Fibroblast of the aortic adventitia (primary cell): Measurements from ENCODE around the gene NR1I2. TPM values are rescaled to one million over a fixed set of nuclear protein-coding genes. Genes with fewer than 3 reads are reported as not detected.

Source experiments
- DNase-seq: peaks from one replicate; pipeline ENCODE4 v3.0.0-alpha.2; 2010; ENCODE audit warnings: low read depth
- H3K4me3 ChIP-seq: 2 replicates; pipeline ENCODE4 v1.5.1; 2011; ENCODE audit warnings: low read depth, mild to moderate bottlenecking, control low read depth, low read length, moderate library complexity
- total RNA-seq: library from RNA; depleted of rRNA; stranded (reverse); fragments of >200 nt; gene quantifications from 2 replicates; pipeline ENCODE4 v1.2.3, GENCODE V29; 2012; ENCODE audit warnings: low replicate concordance
- TF ChIP-seq, protein P1 (sequence below): IDR thresholded peaks from 2 replicates; pipeline ENCODE4 v1.5.1; 2011; ENCODE audit warnings: mild to moderate bottlenecking, low read length, control low read depth, inconsistent platforms; ENCODE audit not compliant: insufficient read depth

NR1I2 gene
- total RNA-seq, 1 donor, result 0.27 TPM

DNA sequence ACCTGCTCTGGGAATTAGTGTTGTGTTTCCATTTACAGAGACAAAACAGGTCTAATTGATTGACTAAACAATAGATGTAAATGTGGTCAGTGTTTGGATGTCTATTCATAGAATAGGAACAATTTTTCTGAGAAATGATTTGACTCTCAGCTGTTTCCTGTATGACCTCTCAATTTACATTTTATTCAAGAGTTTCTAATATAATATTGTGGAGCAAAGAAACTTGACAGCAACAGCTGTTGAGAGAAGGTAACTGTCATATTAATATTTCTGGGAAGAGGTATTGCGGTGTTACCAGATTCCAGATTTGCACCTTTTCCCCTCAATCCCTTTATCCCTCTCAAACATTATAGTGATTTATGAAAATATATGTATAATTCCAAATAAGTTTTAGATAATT is 3.7 kb upstream of the NR1I2 start:
- DNase-seq, result no peak

DNA sequence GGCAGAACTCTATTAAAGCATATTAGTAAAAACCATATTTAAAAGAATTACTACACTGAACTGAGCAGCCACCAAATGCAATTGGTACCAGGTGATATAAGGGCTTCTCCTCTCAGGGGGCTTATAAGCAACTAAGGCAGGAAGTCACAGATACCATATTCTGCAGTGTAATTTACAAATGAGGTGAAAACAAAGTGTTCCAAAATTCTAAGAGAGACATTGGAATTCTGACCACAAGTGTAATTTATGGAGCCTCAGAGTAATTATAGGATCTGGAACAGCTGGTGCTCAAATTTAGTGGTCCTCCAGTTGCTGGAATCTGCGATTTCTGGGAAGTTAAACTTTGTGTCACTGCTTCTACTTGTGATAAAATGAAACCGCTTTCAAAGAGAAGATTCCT is 3.1 kb upstream of the NR1I2 start:
- no peak for DNase-seq
- TF ChIP-seq, protein P1, sequence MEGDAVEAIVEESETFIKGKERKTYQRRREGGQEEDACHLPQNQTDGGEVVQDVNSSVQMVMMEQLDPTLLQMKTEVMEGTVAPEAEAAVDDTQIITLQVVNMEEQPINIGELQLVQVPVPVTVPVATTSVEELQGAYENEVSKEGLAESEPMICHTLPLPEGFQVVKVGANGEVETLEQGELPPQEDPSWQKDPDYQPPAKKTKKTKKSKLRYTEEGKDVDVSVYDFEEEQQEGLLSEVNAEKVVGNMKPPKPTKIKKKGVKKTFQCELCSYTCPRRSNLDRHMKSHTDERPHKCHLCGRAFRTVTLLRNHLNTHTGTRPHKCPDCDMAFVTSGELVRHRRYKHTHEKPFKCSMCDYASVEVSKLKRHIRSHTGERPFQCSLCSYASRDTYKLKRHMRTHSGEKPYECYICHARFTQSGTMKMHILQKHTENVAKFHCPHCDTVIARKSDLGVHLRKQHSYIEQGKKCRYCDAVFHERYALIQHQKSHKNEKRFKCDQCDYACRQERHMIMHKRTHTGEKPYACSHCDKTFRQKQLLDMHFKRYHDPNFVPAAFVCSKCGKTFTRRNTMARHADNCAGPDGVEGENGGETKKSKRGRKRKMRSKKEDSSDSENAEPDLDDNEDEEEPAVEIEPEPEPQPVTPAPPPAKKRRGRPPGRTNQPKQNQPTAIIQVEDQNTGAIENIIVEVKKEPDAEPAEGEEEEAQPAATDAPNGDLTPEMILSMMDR, result no peak
- H3K4me3 ChIP-seq, result no peak overlapping the region

More for the DNA sequence above, 3.7 kb upstream of the NR1I2 start:
- H3K4me3 ChIP-seq, result no peak overlapping the region
- TF ChIP-seq, protein P1, result no peak

DNA sequence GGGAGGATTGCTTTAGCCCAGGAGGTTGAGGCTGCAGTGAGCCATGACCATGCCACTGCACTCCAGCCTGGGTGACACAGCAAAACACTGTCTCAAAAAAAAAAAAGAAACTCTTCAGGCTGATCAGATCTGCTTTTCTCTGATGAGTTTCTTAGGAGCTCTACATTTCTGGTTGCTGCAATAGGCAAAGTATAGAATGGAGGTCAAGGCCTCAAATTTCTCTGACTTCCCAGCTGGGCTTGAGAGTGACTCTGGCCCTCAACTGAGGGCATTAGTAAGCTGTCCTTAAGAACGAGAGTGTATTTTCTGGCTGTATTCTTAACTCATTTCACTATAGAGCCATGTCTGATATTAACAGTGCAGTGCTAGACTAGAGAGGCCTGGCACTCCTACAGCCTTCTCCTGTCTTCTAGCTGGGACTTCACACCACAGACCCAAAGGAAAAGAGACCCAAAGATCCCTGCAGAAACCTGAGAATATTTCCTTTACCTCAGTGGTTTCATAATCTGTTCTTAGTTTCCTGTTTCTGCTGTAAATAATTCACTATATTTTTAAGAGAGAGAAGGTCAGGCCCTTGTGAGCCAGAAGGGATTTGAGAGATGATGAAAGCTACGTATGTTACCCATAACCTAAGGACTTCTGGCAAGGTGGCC is 2.0 kb upstream of the NR1I2 start:
- DNase-seq, result no peak
- TF ChIP-seq, protein P1, result no peak
- no peak overlapping the region for H3K4me3 ChIP-seq

DNA sequence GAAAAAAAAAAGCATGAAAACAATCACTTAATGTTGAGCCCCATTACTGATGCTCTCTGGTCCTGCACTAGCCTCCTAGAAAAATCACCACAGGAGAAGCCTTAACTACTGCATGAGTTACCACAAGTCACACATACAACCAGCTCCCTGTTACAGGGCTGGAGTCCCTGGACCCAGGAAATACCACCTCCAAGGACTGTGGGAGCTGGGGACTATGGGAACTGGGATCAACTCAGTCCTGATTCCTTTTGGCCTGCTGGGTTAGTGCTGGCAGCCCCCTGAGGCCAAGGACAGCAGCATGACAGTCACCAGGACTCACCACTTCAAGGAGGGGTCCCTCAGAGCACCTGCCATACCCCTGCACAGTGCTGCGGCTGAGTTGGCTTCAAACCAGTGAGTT is 559 bp downstream of the NR1I2 start:
- no peak overlapping the region for H3K4me3 ChIP-seq
- TF ChIP-seq, protein P1, result no peak
- DNase-seq, result no peak

DNA sequence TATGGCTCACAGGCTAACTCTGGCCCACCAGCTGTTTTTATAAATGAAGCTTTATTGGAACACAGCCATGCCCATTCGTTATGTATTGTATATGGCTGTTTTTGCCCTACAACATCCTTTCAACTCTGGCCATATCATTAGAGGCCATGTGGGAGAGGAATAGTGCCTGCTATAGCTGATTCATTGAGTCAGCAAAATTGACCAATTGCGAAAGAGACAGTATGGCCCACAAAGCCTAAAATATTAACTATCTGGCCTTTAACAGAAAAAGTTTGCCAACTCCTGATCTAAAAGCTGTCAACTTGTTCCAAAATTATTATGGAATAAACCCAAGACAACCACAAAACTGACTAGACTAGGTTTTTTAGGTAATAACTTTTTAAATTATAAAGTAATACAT is 1.4 kb downstream of the NR1I2 start:
- H3K4me3 ChIP-seq, result no peak overlapping the region
- TF ChIP-seq, protein P1, result no peak
- DNase-seq, result peak; percentile 8

DNA sequence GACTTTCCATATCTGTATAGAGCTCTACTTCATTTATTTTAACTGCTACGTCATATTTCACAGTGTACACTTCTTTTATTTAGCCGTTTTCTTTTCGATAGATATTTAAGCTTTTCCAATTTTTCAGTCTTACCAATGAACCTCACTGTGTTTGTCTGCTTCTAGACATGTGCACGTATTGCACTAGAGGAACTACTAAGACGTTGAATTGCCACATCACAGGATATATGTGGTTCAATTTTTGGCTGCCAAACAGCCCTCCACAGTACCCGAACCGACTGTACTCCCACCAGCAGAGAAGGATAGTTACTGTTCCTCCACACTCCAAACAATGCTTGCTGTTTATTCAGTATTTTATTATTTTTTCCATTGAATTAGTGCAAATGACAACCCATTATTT is 2.0 kb downstream of the NR1I2 start:
- TF ChIP-seq, protein P1, result no peak
- no peak for DNase-seq
- H3K4me3 ChIP-seq, result no peak overlapping the region

DNA sequence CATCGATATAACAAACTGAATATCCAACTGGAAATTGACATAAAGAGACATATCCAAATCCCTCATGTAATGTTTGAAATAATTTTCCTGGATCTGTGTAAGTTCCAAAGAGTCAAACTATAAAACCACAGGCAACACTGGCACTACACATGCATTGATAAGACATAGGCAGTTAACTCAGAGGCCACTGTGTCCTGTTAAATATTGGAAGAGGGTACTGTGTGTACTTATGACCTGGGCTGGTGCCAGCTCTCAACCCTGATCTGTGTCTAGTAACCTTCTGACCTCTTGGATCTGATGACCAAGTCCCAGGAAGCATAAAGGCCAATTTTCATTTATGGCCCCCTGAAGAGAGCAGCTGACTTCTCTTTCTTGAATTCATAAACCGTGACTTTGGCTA is 4.5 kb downstream of the NR1I2 start:
- TF ChIP-seq, protein P1, result no peak
- H3K4me3 ChIP-seq, result no peak overlapping the region
- no peak for DNase-seq
